Hematopoietic multipotent progenitor cell treated with erythropoietin and hydrocortisone succinate and interleukin-3 and kit ligand, for 4 days (in vitro differentiated cells): ENCODE measurements around the gene LEP.

ENCODE experiments used
- DNase-seq: peaks from one replicate; pipeline ENCODE4 v3.0.0-alpha.2; 2015

Gene LEP

GRCh38 chr7:128278366-128278765 lies 37.3 kb downstream of the LEP start:
- DNase-seq = no peak

- DNase-seq = no peak
These were observed 38.1 kb downstream of the LEP start for GRCh38 chr7:128279124-128279713.

- DNase-seq = peak; percentile 36
These were observed 39.4 kb downstream of the LEP start for GRCh38 chr7:128280451-128280850.

GRCh38 chr7:128281605-128282380 lies 40.7 kb downstream of the LEP start:
- DNase-seq = no peak

- DNase-seq = no peak
These were observed 43.0 kb downstream of the LEP start for GRCh38 chr7:128284102-128284501.

- DNase-seq = no peak
These were observed 46.5 kb downstream of the LEP start for GRCh38 chr7:128287556-128287955.

- DNase-seq = peak; percentile 25
These were observed 56.9 kb downstream of the LEP start for GRCh38 chr7:128298004-128298403.

GRCh38 chr7:128299109-128299607 lies 58.1 kb downstream of the LEP start:
- no peak for DNase-seq

- no peak for DNase-seq
These were observed 61.1 kb downstream of the LEP start for GRCh38 chr7:128302139-128302538.

- DNase-seq = no peak
These were observed 62.1 kb downstream of the LEP start for GRCh38 chr7:128303133-128303532.

GRCh38 chr7:128303643-128304042 lies 62.6 kb downstream of the LEP start:
- DNase-seq = peak; percentile 21

GRCh38 chr7:128304212-128304611 lies 63.1 kb downstream of the LEP start:
- DNase-seq = no peak

GRCh38 chr7:128307061-128307460 lies 66.0 kb downstream of the LEP start:
- DNase-seq = no peak
